Measurements from ENCODE around the gene PLCXD1.

PLCXD1 gene

DNA sequence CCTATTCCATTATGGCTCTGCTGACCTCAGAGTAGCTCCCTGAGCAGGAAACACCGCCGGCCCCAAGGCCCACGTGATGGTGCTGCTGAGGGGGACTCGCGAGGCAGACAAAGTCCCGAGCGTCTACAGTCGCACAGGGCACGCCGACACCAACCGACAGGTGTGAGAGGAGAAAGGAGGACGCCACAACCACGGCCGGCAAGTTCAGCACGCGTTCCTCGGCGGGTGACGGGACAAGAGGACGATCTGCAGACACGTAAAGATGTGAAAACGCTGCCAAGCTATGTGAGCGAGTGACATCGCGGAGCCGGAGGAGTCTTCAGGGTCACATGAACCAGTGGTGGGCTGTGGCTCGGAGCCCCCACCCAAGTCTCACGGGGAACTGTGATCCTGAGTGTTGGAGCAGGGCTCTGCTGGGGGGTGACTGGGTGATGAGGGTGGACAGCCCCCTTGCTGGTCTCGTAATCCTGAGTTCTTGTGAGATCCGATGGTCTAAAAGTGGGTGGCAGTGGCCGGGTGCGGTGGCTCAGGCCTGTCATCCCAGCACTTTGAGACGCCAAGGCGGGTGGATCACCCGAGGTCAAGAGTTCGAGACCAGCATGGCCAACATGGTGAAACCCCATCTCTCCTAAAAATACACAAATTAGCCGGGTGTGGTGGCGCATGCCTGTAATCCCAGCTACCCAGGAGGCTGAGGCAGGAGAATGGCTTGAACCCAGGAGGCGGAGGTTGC, 71.6 kb downstream of the PLCXD1 start:
- no peak for DNase-seq

Data from activated CD4-positive, alpha-beta T cell treated with anti-CD3 and anti-CD28 coated beads for 4 hours (primary cell).